Measurements from ENCODE around the gene DLX2.

DNA sequence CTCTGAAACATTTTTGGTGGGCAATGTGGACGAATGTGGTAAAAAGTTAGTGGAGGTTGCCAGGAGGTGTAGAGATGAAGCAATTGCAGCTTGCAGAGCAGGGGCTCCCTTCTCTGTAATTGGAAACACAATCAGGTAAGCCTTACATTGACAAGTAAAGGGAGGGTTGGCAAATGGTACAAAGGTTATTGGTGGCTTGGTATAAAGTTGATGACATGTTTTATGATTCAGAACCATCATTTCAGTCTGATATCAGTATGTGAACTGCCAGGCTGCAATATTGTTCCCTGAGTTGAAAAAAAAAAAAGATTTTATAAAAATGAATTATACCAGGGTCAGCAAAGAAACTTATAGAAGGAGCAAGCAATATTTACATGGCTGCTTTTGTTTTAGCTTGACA lies 31.8 kb downstream of the DLX2 start:
- TF ChIP-seq, protein P1, sequence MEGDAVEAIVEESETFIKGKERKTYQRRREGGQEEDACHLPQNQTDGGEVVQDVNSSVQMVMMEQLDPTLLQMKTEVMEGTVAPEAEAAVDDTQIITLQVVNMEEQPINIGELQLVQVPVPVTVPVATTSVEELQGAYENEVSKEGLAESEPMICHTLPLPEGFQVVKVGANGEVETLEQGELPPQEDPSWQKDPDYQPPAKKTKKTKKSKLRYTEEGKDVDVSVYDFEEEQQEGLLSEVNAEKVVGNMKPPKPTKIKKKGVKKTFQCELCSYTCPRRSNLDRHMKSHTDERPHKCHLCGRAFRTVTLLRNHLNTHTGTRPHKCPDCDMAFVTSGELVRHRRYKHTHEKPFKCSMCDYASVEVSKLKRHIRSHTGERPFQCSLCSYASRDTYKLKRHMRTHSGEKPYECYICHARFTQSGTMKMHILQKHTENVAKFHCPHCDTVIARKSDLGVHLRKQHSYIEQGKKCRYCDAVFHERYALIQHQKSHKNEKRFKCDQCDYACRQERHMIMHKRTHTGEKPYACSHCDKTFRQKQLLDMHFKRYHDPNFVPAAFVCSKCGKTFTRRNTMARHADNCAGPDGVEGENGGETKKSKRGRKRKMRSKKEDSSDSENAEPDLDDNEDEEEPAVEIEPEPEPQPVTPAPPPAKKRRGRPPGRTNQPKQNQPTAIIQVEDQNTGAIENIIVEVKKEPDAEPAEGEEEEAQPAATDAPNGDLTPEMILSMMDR (IDR thresholded peaks at IDR 0.05), result no peak
- TF ChIP-seq POLR2A (IDR thresholded peaks at IDR 0.05), result no peak

Measured in Peyer's patch (tissue), 4 donors.